T-helper 2 cell treated with Interferon-gamma antibody and Interleukin-4, amounts not matched to agents 5 μg/mL and 100 μg/mL, for 36 hours (primary cell): Measurements from ENCODE around the gene NANOS3.
A peak's percentile ranks its signal among the peaks of the same experiment; 100 is the strongest.
"Not testable (repeated sequence)": the region's sequence is repeated elsewhere in the genome, so short reads cannot be mapped to it uniquely, and the experiment has no call there.

ENCODE experiments used
- DNase-seq: peaks from one replicate; pipeline ENCODE4 v3.0.0; 2021; ENCODE audit warnings: low spot score
- H3K27ac Mint-ChIP-seq: one replicate; pipeline ENCODE4 v1.8.0; 2021; ENCODE audit warnings: mild to moderate bottlenecking, mixed read lengths
- H3K27me3 Mint-ChIP-seq: one replicate; pipeline ENCODE4 v1.8.0; 2021; ENCODE audit warnings: low read depth, mixed read lengths
- H3K36me3 Mint-ChIP-seq: one replicate; pipeline ENCODE4 v1.8.0; 2021; ENCODE audit warnings: low read depth, mixed read lengths
- H3K4me1 Mint-ChIP-seq: one replicate; pipeline ENCODE4 v1.8.0; 2021; ENCODE audit warnings: low read depth, mixed read lengths
- H3K4me3 Mint-ChIP-seq: one replicate; pipeline ENCODE4 v1.8.0; 2022; ENCODE audit warnings: mild to moderate bottlenecking, moderate library complexity, mixed read lengths
- H3K9me3 Mint-ChIP-seq: one replicate; pipeline ENCODE4 v1.8.0; 2021; ENCODE audit warnings: mixed read lengths

NANOS3 gene

DNA sequence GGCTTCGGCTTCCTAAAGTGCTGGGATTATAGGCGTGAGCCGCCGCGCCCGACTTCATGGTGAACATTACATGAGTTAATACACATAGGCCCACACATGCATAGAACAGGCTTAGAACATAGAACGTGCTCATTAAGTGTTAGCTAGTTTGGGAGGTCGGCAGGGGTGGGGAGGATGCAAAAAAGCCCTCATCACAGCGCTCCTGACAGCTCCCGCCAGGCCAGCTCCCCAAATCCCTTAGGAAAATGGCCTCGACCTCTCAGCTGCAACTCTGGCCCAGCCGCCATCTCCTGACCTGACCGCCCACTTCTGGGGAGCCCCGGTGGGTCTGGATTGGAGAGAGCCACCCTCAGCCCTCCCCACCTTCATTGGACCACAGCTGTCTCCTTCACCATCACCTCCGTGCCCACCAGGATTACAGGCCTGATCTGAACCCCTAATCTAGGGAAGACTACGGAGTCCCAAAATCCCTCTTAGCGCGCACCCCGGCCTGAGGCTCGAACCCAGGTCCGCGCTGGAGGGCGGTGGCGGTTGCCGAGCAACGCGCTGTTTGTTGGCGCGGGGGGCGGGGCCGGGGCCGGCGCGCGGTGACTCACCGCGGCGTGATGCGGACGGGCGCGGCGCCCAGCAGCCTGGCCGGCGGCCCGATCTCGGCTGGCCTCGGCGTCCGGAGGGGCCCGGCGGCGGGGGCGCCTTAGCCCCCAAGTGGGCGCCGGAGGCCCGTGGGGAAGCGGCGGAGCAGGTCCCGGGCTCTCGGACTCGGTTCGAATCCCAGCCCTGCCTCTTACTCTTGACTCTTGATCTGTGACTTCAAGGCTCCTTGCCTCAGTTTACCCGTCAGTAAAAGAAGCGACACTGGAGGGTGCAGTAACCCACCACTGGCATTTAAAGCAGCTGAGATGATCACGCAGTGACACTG, 26.7 kb upstream of the NANOS3 start:
- DNase-seq: peak; percentile 72
- Mint-ChIP-seq H3K27me3 (no peaks in the 10 kb centered on the region), H3K4me3 (peak overlapping the region; percentile 60), H3K4me1 (peaks cover 24% of the 10 kb centered on the region), H3K36me3 (no peaks in the 10 kb centered on the region), H3K9me3 (no peaks in the 10 kb centered on the region), H3K27ac (peak overlapping the region; percentile 86)

DNA sequence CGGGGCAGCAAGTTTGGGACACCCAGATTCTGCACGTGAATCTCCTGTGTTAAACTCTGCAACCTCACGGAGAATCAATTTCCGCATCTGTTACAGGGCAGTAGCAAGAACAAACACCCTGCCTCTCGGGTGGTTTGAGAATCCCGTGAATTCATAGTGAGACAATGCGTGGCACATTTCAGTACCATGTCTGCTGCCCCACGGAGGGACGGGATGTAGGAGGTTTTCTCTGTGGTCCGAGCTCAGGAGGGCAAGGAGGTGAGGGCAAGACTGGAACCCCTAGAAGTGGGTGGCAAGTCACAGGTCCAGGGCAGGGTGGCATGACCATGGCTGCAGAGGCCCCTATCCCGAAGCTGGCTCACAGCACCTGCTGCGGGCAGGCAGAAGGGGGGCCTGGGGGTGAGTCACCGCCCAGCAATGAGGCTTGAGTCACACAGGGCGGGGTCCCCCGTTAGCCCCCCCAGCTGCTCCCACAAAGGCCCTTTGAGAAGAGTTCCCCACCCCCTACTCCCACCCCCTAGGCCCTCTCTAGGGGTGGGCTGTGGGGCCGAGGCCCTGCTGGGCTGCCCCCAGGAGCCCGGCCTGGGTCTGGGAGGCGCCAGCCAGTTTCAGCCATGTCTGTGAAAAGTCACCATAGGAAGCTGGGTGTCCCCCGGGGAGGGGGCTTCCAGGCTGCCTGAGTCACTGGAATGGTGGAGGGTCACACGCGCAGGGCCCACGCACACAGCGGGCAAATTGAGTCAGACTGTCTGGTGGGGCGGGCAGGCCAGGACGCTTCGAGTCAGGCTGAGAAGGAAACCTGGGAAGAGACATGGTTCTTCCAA, 25.8 kb upstream of the NANOS3 start:
- peak overlapping the region; percentile 60 for H3K4me3 Mint-ChIP-seq
- H3K9me3 Mint-ChIP-seq: no peaks in the 10 kb centered on the region

DNA sequence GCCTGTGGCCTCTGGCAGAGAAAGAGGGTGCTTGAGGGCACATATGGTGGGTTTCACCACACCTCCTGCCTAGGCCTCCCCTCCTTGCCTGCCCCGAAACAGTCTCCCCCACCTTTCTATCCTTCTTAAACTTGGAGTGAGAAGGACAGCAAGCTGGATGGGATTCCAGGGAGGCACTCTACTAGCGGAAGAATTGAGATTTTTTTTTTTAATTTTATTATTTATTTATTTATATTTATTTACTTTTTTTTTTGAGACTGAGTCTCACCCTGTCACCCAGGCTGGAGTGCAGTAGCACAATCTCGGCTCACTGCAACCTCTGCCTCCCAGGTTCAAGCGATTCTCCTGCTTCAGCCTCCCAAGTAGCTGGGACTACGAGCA, 25.2 kb upstream of the NANOS3 start:
- DNase-seq, H3K27me3 Mint-ChIP-seq, H3K27ac Mint-ChIP-seq, H3K36me3 Mint-ChIP-seq, H3K9me3 Mint-ChIP-seq, H3K4me3 Mint-ChIP-seq: not testable (repeated sequence)
- H3K4me1 Mint-ChIP-seq: peaks cover 14% of the 10 kb centered on the region

More for the DNA sequence above, 25.8 kb upstream of the NANOS3 start:
- Mint-ChIP-seq H3K4me1 (peaks cover 20% of the 10 kb centered on the region), H3K36me3 (no peaks in the 10 kb centered on the region), H3K27me3 (no peaks in the 10 kb centered on the region), H3K27ac (peak overlapping the region; percentile 86)
- DNase-seq: peak; percentile 40

DNA sequence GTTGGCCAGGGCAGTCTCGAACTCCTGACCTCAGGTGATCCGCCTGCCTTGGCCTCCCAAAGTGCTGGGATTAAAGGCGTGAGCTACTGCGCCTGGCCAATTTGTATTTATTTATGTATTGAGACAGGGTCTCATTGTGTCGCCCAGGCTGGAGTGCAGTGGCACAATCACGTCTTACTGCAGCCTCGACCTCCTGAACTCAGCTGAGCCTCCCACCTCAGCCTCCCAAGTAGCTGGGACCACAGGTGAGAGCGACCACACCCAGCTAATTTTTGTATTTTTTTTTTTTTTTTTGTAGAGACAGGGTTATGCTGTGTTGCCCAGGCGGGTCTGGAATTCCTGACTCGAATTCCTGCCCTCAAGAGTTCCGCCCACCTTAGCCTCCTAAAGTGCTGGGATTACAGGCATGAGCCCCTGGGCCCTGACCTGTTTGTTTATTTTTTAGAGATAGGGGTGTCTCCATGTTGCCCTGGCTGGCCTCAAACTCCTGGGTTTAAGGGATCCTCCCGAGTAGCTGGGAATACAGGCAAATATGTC, 24.7 kb upstream of the NANOS3 start:
- H3K4me3 Mint-ChIP-seq, DNase-seq, H3K27me3 Mint-ChIP-seq, H3K27ac Mint-ChIP-seq, H3K36me3 Mint-ChIP-seq, H3K9me3 Mint-ChIP-seq: not testable (repeated sequence)
- peaks cover 13% of the 10 kb centered on the region for H3K4me1 Mint-ChIP-seq

DNA sequence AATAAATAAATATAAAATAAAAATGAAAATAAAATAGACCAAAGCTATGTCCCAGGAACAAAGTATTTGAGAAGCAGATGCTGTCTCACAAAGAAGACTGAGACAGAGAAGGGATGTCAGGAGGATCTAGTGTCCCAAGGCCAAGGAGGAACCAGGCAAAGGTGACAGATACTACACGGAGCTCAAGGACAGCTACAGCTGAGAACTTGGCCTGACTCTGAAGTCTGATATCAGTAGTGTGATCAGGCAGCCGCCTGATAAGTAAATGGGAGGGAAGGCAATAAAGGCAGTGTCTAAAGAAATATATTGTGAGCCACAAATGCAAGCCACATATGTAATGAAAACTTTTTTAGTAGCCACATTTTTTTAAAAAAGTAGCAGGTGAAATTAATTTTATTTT, 20.4 kb upstream of the NANOS3 start:
- DNase-seq: no peak
- H3K4me1 Mint-ChIP-seq: peaks cover 13% of the 10 kb centered on the region
- H3K36me3 Mint-ChIP-seq: no peaks in the 10 kb centered on the region
- no peaks in the 10 kb centered on the region for H3K27me3 Mint-ChIP-seq
- H3K9me3 Mint-ChIP-seq: no peaks in the 10 kb centered on the region
- no peak overlapping the region for H3K27ac Mint-ChIP-seq
- no peak overlapping the region for H3K4me3 Mint-ChIP-seq

DNA sequence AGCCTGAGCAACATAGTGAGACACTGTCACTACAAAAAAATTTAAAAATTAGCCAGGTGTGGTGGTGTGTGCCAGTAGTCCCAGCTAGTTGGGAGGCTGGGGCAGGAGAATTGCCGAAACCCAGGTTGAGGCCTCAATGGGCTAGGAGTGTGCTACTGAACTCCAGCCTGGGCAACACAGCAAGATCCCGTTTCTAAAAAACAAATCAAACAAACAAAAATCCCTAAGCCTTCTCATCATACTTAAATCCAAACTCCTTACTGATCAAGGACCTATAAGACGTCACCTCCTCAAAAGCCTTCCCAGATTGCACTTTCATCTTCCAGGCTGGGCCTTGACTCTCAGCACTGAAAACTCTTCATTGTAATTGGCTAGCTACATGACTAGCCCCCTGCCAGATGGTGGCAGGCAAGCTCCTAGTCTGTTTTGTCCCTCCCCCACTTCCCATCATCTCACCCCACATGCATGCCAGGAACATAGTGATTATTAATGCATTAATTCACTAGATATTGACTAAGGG, 17.5 kb upstream of the NANOS3 start:
- Mint-ChIP-seq H3K36me3 (no peaks in the 10 kb centered on the region), H3K27ac (peak overlapping the region; percentile 32), H3K4me3 (peak overlapping the region; percentile 10), H3K27me3 (peaks cover 10% of the 10 kb centered on the region), H3K9me3 (no peaks in the 10 kb centered on the region), H3K4me1 (peaks cover 26% of the 10 kb centered on the region)
- DNase-seq: no peak

DNA sequence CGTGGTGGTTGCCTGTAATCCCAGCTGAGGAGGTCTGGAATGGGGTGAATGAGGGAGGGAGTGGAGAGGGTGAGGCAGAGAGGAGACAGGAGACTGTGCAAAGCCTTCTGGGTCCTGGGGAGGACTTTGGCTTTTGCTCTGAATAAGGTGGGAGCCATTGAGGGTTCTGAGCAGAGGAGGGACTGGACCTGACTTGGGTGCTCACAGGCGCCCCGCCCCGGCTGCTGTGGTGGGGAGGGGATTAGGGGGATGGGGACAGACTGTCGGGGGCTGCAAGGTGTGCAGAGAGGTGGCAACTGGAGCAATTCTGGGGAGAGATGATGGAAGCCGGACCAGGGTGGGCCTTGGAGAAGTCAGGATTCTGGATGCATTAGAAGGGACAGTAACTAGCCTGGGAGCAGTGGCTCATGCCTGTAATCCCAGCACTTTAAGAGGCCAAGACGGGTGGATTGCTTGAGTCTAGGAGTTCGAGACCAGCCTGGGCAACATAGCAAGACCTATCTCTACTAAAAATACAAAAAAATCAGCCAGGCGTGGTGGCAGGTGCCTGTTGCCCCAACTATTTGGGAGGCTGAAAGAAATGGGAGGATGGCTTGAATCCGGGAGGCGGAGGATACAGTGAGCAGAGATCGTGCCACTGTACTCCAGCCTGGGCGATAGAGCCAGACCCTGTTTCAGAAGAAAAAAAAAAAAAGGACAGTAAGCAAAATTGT, 16.1 kb upstream of the NANOS3 start:
- Mint-ChIP-seq H3K36me3 (no peaks in the 10 kb centered on the region), H3K9me3 (no peaks in the 10 kb centered on the region), H3K4me1 (peaks cover 29% of the 10 kb centered on the region), H3K27me3 (peaks cover 13% of the 10 kb centered on the region), H3K4me3 (peak overlapping the region; percentile 91), H3K27ac (peak overlapping the region; percentile 91)
- DNase-seq: no peak

DNA sequence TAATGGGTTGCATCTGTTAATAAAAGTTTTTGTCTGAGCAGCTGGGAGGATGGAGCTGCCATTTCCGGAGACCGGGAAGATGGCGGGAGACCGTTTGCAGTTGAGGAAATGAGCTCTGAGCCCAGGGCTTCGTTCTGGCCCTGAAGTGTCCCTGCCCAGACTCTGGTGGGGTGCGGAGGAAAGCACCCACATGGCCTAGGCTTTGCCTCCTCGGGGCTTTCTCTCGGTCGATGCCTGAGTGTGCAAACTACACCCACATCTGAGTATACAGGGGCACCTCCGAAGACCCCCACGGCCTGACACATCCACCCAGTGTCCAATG, 15.6 kb upstream of the NANOS3 start:
- H3K36me3 Mint-ChIP-seq: no peaks in the 10 kb centered on the region
- no peaks in the 10 kb centered on the region for H3K9me3 Mint-ChIP-seq
- peaks cover 17% of the 10 kb centered on the region for H3K27me3 Mint-ChIP-seq
- peaks cover 29% of the 10 kb centered on the region for H3K4me1 Mint-ChIP-seq
- peak overlapping the region; percentile 91 for H3K4me3 Mint-ChIP-seq
- DNase-seq: no peak
- H3K27ac Mint-ChIP-seq: peak overlapping the region; percentile 91

DNA sequence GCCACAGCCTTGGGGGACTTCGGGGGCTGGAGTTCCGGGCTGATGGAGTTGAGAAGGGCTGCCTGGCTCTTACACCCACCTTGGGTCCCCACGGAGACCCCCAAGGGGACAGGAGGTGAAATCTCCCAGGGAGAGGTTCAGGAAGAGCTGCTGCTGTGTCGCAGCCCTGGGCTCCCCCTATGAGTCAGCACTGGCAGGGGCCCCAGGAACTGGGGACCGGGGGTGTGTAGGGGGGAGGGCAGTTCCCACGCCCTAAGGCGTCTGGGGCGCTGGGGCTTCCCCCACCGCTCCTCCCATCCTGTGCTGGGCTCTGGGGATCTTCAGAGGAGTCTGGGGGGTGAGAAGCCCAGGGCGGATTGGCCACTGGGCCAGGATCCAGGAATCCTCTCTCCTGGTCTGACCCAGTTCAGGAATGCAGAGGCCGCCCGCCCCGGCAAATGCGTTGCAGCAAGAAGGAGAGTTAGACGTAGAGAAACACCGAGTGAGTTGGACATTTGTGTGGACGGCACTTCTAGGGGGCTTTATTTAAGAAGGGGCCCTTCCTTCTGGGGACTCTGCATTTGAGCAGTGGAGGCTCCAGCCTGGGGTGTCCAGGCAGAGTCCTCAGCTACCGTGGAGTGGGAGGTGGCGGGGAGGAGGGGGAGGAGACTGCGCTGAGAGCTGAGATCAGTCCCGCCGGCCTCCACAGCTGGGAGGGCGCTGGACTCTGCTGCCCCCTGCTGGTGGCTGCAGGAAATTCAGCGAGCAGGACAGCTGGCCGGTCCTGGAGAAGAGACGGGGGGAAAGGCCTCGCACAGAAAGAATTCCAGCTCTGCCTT, 15.0 kb upstream of the NANOS3 start:
- Mint-ChIP-seq H3K27ac (peak overlapping the region; percentile 91), H3K27me3 (peaks cover 21% of the 10 kb centered on the region), H3K36me3 (no peaks in the 10 kb centered on the region), H3K4me1 (peaks cover 30% of the 10 kb centered on the region), H3K4me3 (peak overlapping the region; percentile 91), H3K9me3 (no peaks in the 10 kb centered on the region)
- DNase-seq: peak; percentile 86

DNA sequence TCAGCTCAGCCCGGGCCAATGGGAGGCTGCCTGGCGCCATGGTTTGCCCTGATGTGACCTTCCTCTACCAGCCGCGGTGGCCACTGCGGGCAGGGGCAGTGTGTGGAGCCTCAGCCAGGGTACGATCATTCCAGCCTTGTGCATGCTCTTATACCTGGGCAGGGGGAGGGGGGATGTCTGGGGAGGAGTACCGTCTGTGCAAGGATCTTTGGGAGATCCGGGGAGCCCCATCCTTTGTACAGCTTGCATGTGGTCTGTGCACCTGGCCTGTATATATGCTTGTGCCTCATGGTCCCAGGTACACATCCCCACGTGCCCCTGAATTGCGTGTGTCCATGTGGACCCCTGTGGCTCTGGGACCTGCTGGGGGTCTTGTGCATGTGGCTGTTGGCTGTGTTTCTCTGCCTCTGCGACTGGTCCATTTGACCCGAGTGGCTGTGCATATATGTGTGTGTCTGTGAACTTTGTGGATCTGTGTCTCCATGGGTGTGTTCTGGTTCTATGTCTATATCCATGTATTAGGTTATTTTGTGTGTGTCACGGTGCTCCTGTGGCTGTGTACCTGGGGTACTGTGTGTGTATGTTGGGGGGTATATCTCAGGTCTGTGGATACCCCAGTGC, 12.8 kb upstream of the NANOS3 start:
- Mint-ChIP-seq H3K27ac (peak overlapping the region; percentile 10), H3K36me3 (no peaks in the 10 kb centered on the region), H3K4me3 (peak overlapping the region; percentile 70), H3K27me3 (peaks cover 26% of the 10 kb centered on the region), H3K9me3 (no peaks in the 10 kb centered on the region), H3K4me1 (peaks cover 30% of the 10 kb centered on the region)
- DNase-seq: no peak

DNA sequence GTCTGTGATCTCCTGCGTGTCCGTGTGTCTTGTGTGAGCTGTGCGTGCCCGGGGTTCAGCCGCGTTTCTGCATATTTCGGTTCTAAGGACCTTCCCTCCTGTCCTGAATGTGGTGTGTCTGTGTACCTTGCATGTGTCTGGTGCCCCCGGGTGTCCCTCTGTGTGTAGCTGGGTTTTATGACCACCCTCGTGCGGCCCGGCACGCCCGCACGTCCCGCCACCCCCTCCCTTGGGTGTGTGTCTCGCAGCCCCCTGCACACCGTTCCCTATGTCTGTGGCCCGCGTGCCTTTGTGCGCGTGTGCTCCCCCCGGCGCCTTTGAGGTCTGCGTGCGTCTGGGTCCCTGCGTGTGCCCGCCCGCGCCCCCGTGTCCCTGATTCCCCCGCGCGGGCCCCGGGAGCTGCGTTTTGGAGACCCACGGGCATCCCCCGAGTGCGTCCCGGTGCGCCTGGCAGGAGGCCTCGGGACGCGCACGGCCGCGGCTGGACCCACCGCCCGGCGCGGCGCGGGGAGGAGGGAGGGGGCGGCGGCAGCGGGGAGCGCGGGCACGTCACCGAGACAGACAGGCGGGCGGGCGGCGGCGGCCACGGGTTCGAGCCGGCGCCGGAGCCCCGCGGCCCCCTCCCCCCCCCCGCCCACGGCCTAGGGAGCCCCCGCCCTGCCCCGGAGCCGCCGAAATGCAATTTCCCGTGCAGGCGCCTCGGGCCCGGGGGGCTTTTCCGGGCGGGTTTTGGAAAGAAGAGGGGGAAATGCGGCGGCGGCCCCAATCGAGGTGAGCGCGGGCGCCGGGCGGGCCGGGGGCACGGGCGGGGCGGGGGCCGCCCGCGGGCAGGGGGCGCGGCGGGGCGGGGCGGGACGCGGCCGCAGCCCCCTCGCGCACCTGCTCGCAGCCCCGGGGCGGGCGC, 12.0 kb upstream of the NANOS3 start:
- H3K27me3 Mint-ChIP-seq: peaks cover 26% of the 10 kb centered on the region
- peak overlapping the region; percentile 10 for H3K27ac Mint-ChIP-seq
- DNase-seq: no peak
- H3K36me3 Mint-ChIP-seq: no peaks in the 10 kb centered on the region
- H3K4me1 Mint-ChIP-seq: peaks cover 25% of the 10 kb centered on the region
- peak overlapping the region; percentile 70 for H3K4me3 Mint-ChIP-seq
- H3K9me3 Mint-ChIP-seq: no peaks in the 10 kb centered on the region
